SJCRH30 (cell line): ENCODE results near the gene EIF4H. TPM values are rescaled to one million over a fixed set of nuclear protein-coding genes. Genes with fewer than 3 reads are reported as not detected.
"Not testable (repeated sequence)": the region's sequence is repeated elsewhere in the genome, so short reads cannot be mapped to it uniquely, and the experiment has no call there.

Source experiments
- DNase-seq, 2 experiments: peaks; one replicate each; pipeline ENCODE4 v3.0.0-alpha.2; 2015 to 2020
- H3K27ac ChIP-seq: fragments of 250-450 bp; sonication (Bioruptor Pico); 2 replicates; pipeline ENCODE4 v1.5.1; 2020; ENCODE audit warnings: mild to moderate bottlenecking, moderate library complexity
- H3K27me3 ChIP-seq: fragments of 250-450 bp; sonication (Bioruptor Pico); 2 replicates; pipeline ENCODE4 v1.5.1; 2020; ENCODE audit warnings: mild to moderate bottlenecking, moderate library complexity
- H3K36me3 ChIP-seq: fragments of 250-450 bp; sonication (Bioruptor Pico); 2 replicates; pipeline ENCODE4 v1.5.1; 2020; ENCODE audit warnings: mild to moderate bottlenecking, moderate library complexity
- H3K4me1 ChIP-seq: fragments of 250-450 bp; sonication (Bioruptor Pico); 2 replicates; pipeline ENCODE4 v1.5.1; 2020; ENCODE audit warnings: mild to moderate bottlenecking, moderate library complexity
- H3K4me3 ChIP-seq: fragments of 250-450 bp; sonication (Bioruptor Pico); 2 replicates; pipeline ENCODE4 v1.5.1; 2020; ENCODE audit warnings: mild to moderate bottlenecking, moderate library complexity
- H3K9me3 ChIP-seq: fragments of 250-450 bp; sonication (Bioruptor Pico); replicated peaks from 2 replicates; pipeline ENCODE4 v1.5.1; 2020; ENCODE audit warnings: mild to moderate bottlenecking, moderate library complexity
- total RNA-seq: library from RNA; depleted of rRNA; stranded (reverse); fragments of >200 nt; shearing (Covaris generic); gene quantifications from 2 replicates; pipeline ENCODE4 v1.2.3, GENCODE V29; 2014

EIF4H gene
- total RNA-seq, 1 experiment from 2014 or later: 475 TPM

DNA sequence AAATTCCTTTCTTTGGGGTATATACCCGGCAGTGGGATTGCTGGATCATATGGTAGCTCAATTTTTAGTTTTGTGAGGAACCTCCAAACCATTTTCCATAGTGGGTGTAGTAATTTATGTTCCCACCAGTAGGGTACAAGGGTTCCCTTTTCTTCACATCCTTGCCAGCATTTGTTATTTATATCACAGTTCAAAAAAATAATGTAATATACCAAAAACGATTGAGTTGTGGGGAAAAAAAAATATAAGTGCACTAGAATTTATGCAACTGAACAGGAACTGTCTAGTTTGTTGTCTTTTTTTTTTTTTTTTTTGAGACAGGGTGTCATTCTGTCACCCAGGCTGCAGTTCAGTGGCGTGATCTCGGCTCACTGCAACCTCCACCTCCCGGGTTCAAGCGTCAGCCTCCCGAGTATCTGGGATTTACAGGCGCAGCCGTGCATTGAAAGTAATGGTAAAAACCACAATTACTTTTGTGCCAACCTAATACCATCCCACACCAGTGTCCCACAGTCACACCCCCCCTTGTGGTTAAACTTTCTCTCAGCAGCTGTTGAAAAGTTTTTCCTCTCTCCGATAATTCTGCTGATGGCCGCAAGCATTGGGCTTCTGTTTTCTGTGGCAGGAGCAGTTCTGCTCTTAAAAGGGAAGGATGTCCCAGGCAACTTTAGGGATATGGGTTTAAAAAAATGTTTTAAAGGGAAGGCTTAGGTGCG lies 28.8 kb downstream of the EIF4H start:
- Histone ChIP-seq H3K27ac (no peak overlapping the region), H3K4me1 (peaks cover 12% of the 10 kb centered on the region; the same call in 1 of the 2 replicates), H3K27me3 (no peaks in the 10 kb centered on the region), H3K36me3 (peaks cover 9% of the 10 kb centered on the region), H3K4me3 (no peak overlapping the region), H3K9me3 (no peaks in the 10 kb centered on the region)
- peak; percentile 83 to 94 for DNase-seq

- Histone ChIP-seq H3K27me3 (no peaks in the 10 kb centered on the region), H3K4me1 (peaks cover 12% of the 10 kb centered on the region; the same call in 1 of the 2 replicates), H3K4me3 (no peak overlapping the region), H3K36me3 (0 out of 2 replicates have a peak, but pooled peaks cover 4% of the 10 kb centered on the region), H3K27ac (no peak overlapping the region), H3K9me3 (no peaks in the 10 kb centered on the region)
- no peak for DNase-seq
These were observed 29.9 kb downstream of the EIF4H start for GRCh38 chr7:74203956-74204618.

- H3K27me3 ChIP-seq, H3K4me1 ChIP-seq, H3K27ac ChIP-seq, H3K36me3 ChIP-seq, H3K4me3 ChIP-seq, H3K9me3 ChIP-seq, DNase-seq: not testable (repeated sequence)
These were observed 31.9 kb downstream of the EIF4H start for GRCh38 chr7:74206052-74206451.

- Histone ChIP-seq H3K36me3 (no peaks in the 10 kb centered on the region), H3K4me1 (peaks cover 9% of the 10 kb centered on the region; the same call in 1 of the 2 replicates), H3K27me3 (no peaks in the 10 kb centered on the region), H3K27ac (no peak overlapping the region), H3K9me3 (no peaks in the 10 kb centered on the region), H3K4me3 (no peak overlapping the region)
- peak; percentile 74 to 89 for DNase-seq
These were observed 32.5 kb downstream of the EIF4H start for GRCh38 chr7:74206589-74207120.

DNA sequence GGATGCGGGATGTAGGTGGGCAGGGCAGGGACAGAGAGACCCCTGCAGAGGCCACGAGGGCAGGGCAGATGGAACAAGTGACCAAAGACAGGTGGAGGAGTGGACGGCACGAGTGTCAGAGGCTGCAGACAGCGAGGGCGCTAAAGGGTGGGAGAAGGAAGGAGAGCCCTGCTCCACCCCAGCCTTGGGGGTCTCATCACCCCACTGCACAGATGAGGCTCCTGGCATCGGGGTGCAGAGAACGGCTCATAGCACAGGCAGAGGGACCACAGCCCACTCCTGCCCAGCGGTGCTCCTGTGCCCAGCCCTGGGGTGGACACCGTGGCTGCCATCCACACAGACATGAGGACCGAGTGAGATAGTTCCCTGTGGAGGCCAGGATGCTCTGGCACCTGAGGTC lies 33.4 kb downstream of the EIF4H start:
- peaks cover 8% of the 10 kb centered on the region; the same call in 1 of the 2 replicates for H3K4me1 ChIP-seq
- no peaks in the 10 kb centered on the region for H3K36me3 ChIP-seq
- H3K4me3 ChIP-seq: no peak overlapping the region
- no peak overlapping the region for H3K27ac ChIP-seq
- DNase-seq: no peak
- H3K9me3 ChIP-seq: no peaks in the 10 kb centered on the region
- no peaks in the 10 kb centered on the region for H3K27me3 ChIP-seq

- H3K4me3 ChIP-seq, H3K27me3 ChIP-seq, H3K4me1 ChIP-seq, H3K36me3 ChIP-seq, H3K27ac ChIP-seq, DNase-seq, H3K9me3 ChIP-seq: not testable (repeated sequence)
These were observed 34.1 kb downstream of the EIF4H start for GRCh38 chr7:74208241-74208640.

- no peaks in the 10 kb centered on the region for H3K9me3 ChIP-seq
- H3K36me3 ChIP-seq: no peaks in the 10 kb centered on the region
- no peak for DNase-seq
- H3K27me3 ChIP-seq: no peaks in the 10 kb centered on the region
- H3K4me1 ChIP-seq: 0 out of 2 replicates have a peak, but pooled peaks cover 3% of the 10 kb centered on the region
- no peak overlapping the region for H3K4me3 ChIP-seq
- no peak overlapping the region for H3K27ac ChIP-seq
These were observed 38.5 kb downstream of the EIF4H start for GRCh38 chr7:74212661-74213060.

GRCh38 chr7:74214816-74215630 lies 40.9 kb downstream of the EIF4H start:
- H3K4me1 ChIP-seq: 0 out of 2 replicates have a peak, but pooled peaks cover 2% of the 10 kb centered on the region
- no peaks in the 10 kb centered on the region for H3K27me3 ChIP-seq
- DNase-seq: no peak
- H3K9me3 ChIP-seq: no peaks in the 10 kb centered on the region
- H3K36me3 ChIP-seq: no peaks in the 10 kb centered on the region
- no peak overlapping the region for H3K27ac ChIP-seq
- no peak overlapping the region for H3K4me3 ChIP-seq

DNA sequence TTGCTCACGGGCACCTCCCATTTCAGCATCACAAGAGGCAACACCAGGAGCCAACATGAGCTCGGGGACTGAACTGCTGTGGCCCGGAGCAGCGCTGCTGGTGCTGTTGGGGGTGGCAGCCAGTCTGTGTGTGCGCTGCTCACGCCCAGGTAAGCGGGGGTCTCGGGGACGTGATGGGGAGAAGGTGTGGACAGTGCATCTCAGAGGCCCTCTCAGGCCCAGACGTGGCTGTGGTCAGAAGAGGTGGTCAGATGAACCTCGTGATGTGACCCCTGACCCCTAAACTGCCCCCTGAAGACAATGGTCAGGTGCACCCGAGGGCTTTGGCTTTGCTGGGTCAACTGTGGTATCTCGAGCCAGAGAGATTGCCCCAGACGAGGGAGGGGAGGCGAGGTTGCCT lies 41.8 kb downstream of the EIF4H start:
- H3K27me3 ChIP-seq: no peaks in the 10 kb centered on the region
- no peak for DNase-seq
- H3K9me3 ChIP-seq: no peaks in the 10 kb centered on the region

DNA sequence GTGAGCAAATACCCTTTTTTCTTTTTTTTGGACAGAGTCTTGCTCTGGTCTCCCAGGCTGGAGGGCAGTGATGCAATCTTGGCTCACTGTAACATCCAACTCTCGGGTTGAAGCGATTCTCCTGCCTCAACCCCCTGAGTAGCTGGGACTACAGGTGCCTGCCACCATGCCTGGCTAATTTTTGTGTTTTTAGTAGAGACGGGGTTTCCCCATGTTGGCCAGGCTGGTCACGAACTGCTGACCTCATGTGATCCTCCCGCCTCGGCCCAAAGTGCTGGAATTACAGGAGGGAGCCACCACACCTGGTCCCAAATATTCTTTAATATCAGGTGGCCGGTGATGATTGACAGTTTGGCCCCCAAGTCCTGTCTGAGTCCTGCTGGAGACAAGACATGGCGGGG lies 42.2 kb downstream of the EIF4H start:
- H3K36me3 ChIP-seq: no peaks in the 10 kb centered on the region

More for the DNA sequence above, 41.8 kb downstream of the EIF4H start:
- Histone ChIP-seq H3K27ac (no peak overlapping the region), H3K4me3 (no peak overlapping the region), H3K4me1 (no peaks in the 10 kb centered on the region), H3K36me3 (no peaks in the 10 kb centered on the region)

DNA sequence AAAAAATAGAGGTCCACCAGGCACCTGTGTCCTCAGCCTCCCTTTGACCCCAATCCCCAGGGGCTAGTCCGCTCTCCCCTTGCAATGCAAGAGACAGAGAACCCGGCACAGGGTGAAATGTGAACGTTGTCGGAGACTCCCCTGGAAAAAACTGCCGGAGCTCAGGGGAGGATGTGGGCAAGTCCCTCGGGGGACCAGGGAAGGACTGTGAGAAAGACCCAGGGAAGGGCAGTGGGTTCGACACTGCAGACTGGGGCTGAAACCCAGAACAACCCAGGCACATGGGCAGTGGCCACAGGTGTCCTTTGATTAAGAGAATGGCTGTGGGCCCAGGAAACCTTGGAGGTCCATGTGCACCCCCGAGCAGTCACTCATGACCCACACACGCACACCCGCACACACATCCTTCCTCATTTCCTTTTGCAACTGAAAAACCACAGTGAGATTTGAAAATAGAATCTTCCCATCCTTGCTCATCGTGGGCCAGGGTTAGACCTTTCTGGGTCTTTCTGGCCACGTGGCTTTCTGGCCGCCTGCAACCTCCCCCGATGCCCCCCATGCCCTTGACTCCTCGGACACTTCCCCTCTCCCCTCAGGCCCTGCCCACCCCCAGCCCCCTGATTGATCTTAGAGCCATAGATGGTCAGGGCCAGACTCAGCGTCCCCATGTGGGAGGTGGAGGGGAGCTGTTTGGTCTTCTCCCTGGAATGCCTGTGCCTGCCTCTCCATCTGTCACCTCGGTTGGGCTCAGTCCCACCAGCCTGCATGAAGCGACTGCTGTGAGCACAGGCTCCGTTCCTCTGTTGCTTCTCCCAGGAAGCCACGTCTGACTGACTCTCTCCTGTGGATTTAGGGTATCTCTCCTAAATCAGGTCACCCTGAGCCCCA lies 43.5 kb downstream of the EIF4H start:
- no peak for DNase-seq
- Histone ChIP-seq H3K27me3 (no peaks in the 10 kb centered on the region), H3K36me3 (no peaks in the 10 kb centered on the region), H3K4me1 (no peaks in the 10 kb centered on the region), H3K9me3 (no peaks in the 10 kb centered on the region), H3K4me3 (no peak overlapping the region), H3K27ac (no peak overlapping the region)

More for the DNA sequence above, 42.2 kb downstream of the EIF4H start:
- no peak overlapping the region for H3K27ac ChIP-seq
- H3K9me3 ChIP-seq: no peaks in the 10 kb centered on the region
- no peak for DNase-seq
- H3K27me3 ChIP-seq: no peaks in the 10 kb centered on the region
- H3K4me1 ChIP-seq: no peaks in the 10 kb centered on the region
- H3K4me3 ChIP-seq: no peak overlapping the region

GRCh38 chr7:74218343-74218698 lies 44.2 kb downstream of the EIF4H start:
- DNase-seq: no peak
- Histone ChIP-seq H3K4me1 (no peaks in the 10 kb centered on the region; the same call in 1 of the 2 replicates), H3K27me3 (no peaks in the 10 kb centered on the region), H3K9me3 (no peaks in the 10 kb centered on the region), H3K27ac (no peak overlapping the region), H3K36me3 (no peaks in the 10 kb centered on the region), H3K4me3 (no peak overlapping the region)

DNA sequence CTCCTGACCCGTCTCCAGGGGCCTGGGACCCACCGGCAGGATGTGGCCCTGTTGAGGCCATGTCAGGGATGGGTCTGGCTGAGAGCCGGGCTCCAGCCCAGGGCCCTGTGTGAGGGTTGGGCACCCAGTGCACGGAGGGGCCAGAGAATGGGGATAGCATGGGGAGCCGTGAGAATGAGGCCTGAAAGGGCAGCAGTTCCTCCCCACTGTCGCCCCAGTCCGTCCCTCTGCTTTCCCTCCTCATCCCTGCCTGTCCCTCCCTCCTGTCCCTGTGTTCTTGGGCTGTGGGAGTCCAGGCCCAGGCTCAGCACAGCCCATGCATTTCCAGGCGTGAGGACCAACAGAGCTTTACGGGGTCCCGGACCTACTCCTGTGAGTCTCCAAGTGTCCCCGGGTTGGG lies 45.3 kb downstream of the EIF4H start:
- H3K27me3 ChIP-seq: no peaks in the 10 kb centered on the region
- no peaks in the 10 kb centered on the region for H3K36me3 ChIP-seq
- peaks cover 11% of the 10 kb centered on the region for H3K4me1 ChIP-seq
- DNase-seq: no peak
- no peak overlapping the region for H3K27ac ChIP-seq
- no peaks in the 10 kb centered on the region for H3K9me3 ChIP-seq
- no peak overlapping the region for H3K4me3 ChIP-seq

GRCh38 chr7:74220229-74220628 lies 46.1 kb downstream of the EIF4H start:
- Histone ChIP-seq H3K9me3 (no peaks in the 10 kb centered on the region), H3K36me3 (no peaks in the 10 kb centered on the region), H3K4me3 (no peak overlapping the region), H3K27ac (no peak overlapping the region), H3K4me1 (peaks cover 11% of the 10 kb centered on the region), H3K27me3 (no peaks in the 10 kb centered on the region)
- DNase-seq: no peak
